GM23338 (cell line): ENCODE data around the gene B3GALNT2. TPM values are rescaled to one million over a fixed set of nuclear protein-coding genes. Genes with fewer than 3 reads are reported as not detected.

Experiments used
- EZH2 ChIP-seq: fragments of 200-600 bp; sonication (generic); IDR thresholded peaks from one replicate; pipeline ENCODE4 v1.8.0; 2017; ENCODE audit warnings: antibody characterized with exemption, mild to moderate bottlenecking, low read depth; ENCODE audit not compliant: unreplicated experiment
- EZH2phosphoT487 ChIP-seq: fragments of 200-600 bp; sonication (generic); IDR thresholded peaks from one replicate; pipeline ENCODE4 v1.8.1; 2018; ENCODE audit warnings: antibody characterized with exemption; ENCODE audit not compliant: unreplicated experiment
- JUNB ChIP-seq: IDR thresholded peaks from one replicate; pipeline ENCODE4 v1.6.1; 2016; ENCODE audit warnings: antibody characterized with exemption; ENCODE audit not compliant: unreplicated experiment
- STAT1 ChIP-seq: IDR thresholded peaks from one replicate; pipeline ENCODE4 v1.6.1; 2016; ENCODE audit warnings: antibody characterized with exemption; ENCODE audit not compliant: unreplicated experiment
- ZNF114 ChIP-seq: fragments of 250-450 bp; sonication (Bioruptor Pico); IDR thresholded peaks from 2 replicates; pipeline ENCODE4 v1.5.0; 2020; ENCODE audit warnings: mild to moderate bottlenecking, moderate library complexity
- ZNF331 ChIP-seq: fragments of 250-450 bp; sonication (Bioruptor Pico); IDR thresholded peaks from 2 replicates; pipeline ENCODE4 v1.5.0; 2020; ENCODE audit warnings: low read depth, mild to moderate bottlenecking, moderate library complexity
- polyA plus RNA-seq: library from polyadenylated mRNA; unstranded; fragments of >200 nt; fragmentation: Nextera tagmentation; extraction: Ambion mirVana; gene quantifications from 2 replicates; pipeline ENCODE4 v1.2.1, GENCODE V29; 2016
- total RNA-seq: library from RNA; depleted of rRNA; stranded (reverse); fragments of >200 nt; shearing (Covaris generic); gene quantifications from 2 replicates; pipeline ENCODE4 v1.2.3, GENCODE V29; 2014
- TF ChIP-seq, protein P1 (sequence below): fragments of 250-450 bp; sonication (Bioruptor Pico); IDR thresholded peaks from 2 replicates; pipeline ENCODE4 v1.5.0; 2020; ENCODE audit warnings: mild to moderate bottlenecking, moderate library complexity
- TF ChIP-seq, protein P2 (sequence below), 2 experiments: fragments of 200-600 bp in 1 of 2; sonication (generic) in 1 of 2; conservative IDR thresholded peaks; 2 replicates each; pipeline versions ENCODE4 v1.5.1 to v1.6.1; 2016 to 2017; ENCODE audit warnings: antibody characterized with exemption in 2 of 2, low read depth in 2 of 2, mild to moderate bottlenecking in 2 of 2, moderate library complexity in 1 of 2

Gene B3GALNT2
- total and polyA plus RNA-seq, 2 experiments from 2014 or later: 14.4 to 48.8 TPM

DNA sequence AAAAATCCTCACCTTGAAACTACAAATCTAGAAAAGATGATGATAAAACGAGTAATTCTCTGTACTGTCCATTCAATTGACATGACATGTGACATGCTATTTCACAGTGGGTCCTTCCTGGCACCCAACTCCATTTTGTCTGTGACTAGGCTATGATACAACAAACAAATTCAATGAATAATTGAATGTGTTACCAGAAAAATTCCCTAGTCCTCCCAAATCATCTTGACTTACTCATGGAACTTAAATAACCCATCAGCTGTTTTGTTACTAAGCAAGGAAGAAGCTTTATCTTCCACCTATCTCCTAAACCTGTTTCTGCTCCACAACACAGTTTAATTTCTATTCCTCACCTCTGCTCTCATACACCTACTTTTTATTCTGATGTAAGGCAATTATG, 30.4 kb downstream of the B3GALNT2 start (continued):
- TF ChIP-seq, protein P1, sequence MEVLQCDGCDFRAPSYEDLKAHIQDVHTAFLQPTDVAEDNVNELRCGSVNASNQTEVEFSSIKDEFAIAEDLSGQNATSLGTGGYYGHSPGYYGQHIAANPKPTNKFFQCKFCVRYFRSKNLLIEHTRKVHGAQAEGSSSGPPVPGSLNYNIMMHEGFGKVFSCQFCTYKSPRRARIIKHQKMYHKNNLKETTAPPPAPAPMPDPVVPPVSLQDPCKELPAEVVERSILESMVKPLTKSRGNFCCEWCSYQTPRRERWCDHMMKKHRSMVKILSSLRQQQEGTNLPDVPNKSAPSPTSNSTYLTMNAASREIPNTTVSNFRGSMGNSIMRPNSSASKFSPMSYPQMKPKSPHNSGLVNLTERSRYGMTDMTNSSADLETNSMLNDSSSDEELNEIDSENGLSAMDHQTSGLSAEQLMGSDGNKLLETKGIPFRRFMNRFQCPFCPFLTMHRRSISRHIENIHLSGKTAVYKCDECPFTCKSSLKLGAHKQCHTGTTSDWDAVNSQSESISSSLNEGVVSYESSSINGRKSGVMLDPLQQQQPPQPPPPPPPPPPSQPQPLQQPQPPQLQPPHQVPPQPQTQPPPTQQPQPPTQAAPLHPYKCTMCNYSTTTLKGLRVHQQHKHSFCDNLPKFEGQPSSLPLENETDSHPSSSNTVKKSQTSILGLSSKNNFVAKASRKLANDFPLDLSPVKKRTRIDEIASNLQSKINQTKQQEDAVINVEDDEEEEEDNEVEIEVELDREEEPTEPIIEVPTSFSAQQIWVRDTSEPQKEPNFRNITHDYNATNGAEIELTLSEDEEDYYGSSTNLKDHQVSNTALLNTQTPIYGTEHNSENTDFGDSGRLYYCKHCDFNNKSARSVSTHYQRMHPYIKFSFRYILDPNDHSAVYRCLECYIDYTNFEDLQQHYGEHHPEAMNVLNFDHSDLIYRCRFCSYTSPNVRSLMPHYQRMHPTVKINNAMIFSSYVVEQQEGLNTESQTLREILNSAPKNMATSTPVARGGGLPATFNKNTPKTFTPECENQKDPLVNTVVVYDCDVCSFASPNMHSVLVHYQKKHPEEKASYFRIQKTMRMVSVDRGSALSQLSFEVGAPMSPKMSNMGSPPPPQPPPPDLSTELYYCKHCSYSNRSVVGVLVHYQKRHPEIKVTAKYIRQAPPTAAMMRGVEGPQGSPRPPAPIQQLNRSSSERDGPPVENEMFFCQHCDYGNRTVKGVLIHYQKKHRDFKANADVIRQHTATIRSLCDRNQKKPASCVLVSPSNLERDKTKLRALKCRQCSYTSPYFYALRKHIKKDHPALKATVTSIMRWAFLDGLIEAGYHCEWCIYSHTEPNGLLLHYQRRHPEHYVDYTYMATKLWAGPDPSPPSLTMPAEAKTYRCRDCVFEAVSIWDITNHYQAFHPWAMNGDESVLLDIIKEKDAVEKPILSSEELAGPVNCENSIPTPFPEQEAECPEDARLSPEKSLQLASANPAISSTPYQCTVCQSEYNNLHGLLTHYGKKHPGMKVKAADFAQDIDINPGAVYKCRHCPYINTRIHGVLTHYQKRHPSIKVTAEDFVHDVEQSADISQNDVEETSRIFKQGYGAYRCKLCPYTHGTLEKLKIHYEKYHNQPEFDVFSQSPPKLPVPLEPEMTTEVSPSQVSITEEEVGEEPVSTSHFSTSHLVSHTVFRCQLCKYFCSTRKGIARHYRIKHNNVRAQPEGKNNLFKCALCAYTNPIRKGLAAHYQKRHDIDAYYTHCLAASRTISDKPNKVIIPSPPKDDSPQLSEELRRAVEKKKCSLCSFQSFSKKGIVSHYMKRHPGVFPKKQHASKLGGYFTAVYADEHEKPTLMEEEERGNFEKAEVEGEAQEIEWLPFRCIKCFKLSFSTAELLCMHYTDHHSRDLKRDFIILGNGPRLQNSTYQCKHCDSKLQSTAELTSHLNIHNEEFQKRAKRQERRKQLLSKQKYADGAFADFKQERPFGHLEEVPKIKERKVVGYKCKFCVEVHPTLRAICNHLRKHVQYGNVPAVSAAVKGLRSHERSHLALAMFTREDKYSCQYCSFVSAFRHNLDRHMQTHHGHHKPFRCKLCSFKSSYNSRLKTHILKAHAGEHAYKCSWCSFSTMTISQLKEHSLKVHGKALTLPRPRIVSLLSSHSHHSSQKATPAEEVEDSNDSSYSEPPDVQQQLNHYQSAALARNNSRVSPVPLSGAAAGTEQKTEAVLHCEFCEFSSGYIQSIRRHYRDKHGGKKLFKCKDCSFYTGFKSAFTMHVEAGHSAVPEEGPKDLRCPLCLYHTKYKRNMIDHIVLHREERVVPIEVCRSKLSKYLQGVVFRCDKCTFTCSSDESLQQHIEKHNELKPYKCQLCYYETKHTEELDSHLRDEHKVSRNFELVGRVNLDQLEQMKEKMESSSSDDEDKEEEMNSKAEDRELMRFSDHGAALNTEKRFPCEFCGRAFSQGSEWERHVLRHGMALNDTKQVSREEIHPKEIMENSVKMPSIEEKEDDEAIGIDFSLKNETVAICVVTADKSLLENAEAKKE (CRISPR knock-in tag): no peak
- no peak for TF ChIP-seq JUNB
- TF ChIP-seq, protein P2, sequence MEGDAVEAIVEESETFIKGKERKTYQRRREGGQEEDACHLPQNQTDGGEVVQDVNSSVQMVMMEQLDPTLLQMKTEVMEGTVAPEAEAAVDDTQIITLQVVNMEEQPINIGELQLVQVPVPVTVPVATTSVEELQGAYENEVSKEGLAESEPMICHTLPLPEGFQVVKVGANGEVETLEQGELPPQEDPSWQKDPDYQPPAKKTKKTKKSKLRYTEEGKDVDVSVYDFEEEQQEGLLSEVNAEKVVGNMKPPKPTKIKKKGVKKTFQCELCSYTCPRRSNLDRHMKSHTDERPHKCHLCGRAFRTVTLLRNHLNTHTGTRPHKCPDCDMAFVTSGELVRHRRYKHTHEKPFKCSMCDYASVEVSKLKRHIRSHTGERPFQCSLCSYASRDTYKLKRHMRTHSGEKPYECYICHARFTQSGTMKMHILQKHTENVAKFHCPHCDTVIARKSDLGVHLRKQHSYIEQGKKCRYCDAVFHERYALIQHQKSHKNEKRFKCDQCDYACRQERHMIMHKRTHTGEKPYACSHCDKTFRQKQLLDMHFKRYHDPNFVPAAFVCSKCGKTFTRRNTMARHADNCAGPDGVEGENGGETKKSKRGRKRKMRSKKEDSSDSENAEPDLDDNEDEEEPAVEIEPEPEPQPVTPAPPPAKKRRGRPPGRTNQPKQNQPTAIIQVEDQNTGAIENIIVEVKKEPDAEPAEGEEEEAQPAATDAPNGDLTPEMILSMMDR (conservative IDR thresholded peaks at IDR 0.05; ENCODE audit: low read depth in 2 of 2): no peak
- TF ChIP-seq STAT1: no peak
- TF ChIP-seq EZH2: no peak
- TF ChIP-seq EZH2phosphoT487: no peak
- TF ChIP-seq ZNF114: no peak
- no peak for TF ChIP-seq ZNF331 (CRISPR knock-in tag)
